ENCODE results near the gene WDCP. TPM values are rescaled to one million over a fixed set of nuclear protein-coding genes. Genes with fewer than 3 reads are reported as not detected.

Gene WDCP
- total and polyA plus RNA-seq, 10 of the 15 experiments (the other 5 are each of a cell fraction or from before 2014, with no cell fraction given) = 5.5 to 21.3 (median 13.2) TPM

GRCh38 chr2:24018241-24018640 is 28.9 kb downstream of the WDCP start (continued):
- no peak for TF ChIP-seq PRDM15 (CRISPR knock-in tag; IDR thresholded peaks at IDR 0.05)
- TF ChIP-seq PML (IDR thresholded peaks at IDR 0.05; ENCODE audit: low read length) = no peak
- TF ChIP-seq SUZ12 (IDR thresholded peaks at IDR 0.05; ENCODE audit: unreplicated experiment) = no peak

GRCh38 chr2:24017711-24018110 is 29.5 kb downstream of the WDCP start:
- H3K27me3 ChIP-seq (replicated peaks in 1 of 2; ENCODE audit: control insufficient read depth in 2 of 2, insufficient read depth in 2 of 2, low read length in 1 of 2) = no peaks in the 10 kb centered on the region; a peak in 1 of 4 replicates
- DNase-seq (ENCODE audit: low read depth, low spot score) (no peak), ATAC-seq (no peak), FAIRE-seq (no peak)
- H3K4me2 ChIP-seq (ENCODE audit: control insufficient read depth, insufficient read depth) = no peak overlapping the region
- no peaks in the 10 kb centered on the region for H3K9me3 ChIP-seq (replicated peaks; ENCODE audit: control insufficient read depth, insufficient read depth, low read length)
- TF ChIP-seq CREM (IDR thresholded peaks at IDR 0.05; ENCODE audit: low read depth) = no peak
- TF ChIP-seq RB1 (IDR thresholded peaks at IDR 0.05; ENCODE audit: borderline replicate concordance) = no peak
- no peak for TF ChIP-seq FOXK2 (IDR thresholded peaks at IDR 0.05)
- no peak for TF ChIP-seq EZH2 (IDR thresholded peaks at IDR 0.05; ENCODE audit: borderline replicate concordance, control insufficient read depth, low read depth, low read length)
- TF ChIP-seq, protein P1, sequence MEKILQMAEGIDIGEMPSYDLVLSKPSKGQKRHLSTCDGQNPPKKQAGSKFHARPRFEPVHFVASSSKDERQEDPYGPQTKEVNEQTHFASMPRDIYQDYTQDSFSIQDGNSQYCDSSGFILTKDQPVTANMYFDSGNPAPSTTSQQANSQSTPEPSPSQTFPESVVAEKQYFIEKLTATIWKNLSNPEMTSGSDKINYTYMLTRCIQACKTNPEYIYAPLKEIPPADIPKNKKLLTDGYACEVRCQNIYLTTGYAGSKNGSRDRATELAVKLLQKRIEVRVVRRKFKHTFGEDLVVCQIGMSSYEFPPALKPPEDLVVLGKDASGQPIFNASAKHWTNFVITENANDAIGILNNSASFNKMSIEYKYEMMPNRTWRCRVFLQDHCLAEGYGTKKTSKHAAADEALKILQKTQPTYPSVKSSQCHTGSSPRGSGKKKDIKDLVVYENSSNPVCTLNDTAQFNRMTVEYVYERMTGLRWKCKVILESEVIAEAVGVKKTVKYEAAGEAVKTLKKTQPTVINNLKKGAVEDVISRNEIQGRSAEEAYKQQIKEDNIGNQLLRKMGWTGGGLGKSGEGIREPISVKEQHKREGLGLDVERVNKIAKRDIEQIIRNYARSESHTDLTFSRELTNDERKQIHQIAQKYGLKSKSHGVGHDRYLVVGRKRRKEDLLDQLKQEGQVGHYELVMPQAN (conservative IDR thresholded peaks at IDR 0.05) = no peak
- TF ChIP-seq BACH1 (IDR thresholded peaks at IDR 0.05; ENCODE audit: borderline replicate concordance) = no peak
- RAD21 ChIA-PET (ENCODE audit: unreplicated experiment) = no interaction called here
- H3K4me3 ChIP-seq = no peak overlapping the region
- in situ Hi-C loops (cut with MboI) (no loop called here), intact Hi-C loops (cut with micrococcal nuclease; ENCODE audit: unreplicated experiment) (no loop called here)
- 60% methylated on average over 8 of the region's 8 CpGs for WGBS (ENCODE audit: insufficient coverage, insufficient replicate concordance, low lambda C conversion rate, missing lambda C conversion rate)
- H3K9ac ChIP-seq (ENCODE audit: control insufficient read depth, insufficient read depth, low read length) = no peak overlapping the region
- H3K79me2 ChIP-seq (ENCODE audit: control insufficient read depth, insufficient read depth, low read length) = no peaks in the 10 kb centered on the region
- no TSS peak for BruUV-seq (replicated peaks)
- H3K4me1 ChIP-seq (ENCODE audit: control insufficient read depth, insufficient read depth, low read length) = no peaks in the 10 kb centered on the region
- no peak overlapping the region for H2AFZ ChIP-seq (ENCODE audit: control insufficient read depth, low read depth, low read length)
- no peaks in the 10 kb centered on the region for H4K20me1 ChIP-seq (ENCODE audit: control insufficient read depth, insufficient read depth)
- CTCF ChIA-PET = no interaction called here
- POLR2A ChIA-PET = no interaction called here
- no peak overlapping the region for H3K27ac ChIP-seq (ENCODE audit: control insufficient read depth, insufficient read depth)
- peaks cover 0 to 4% of the 10 kb centered on the region in 2 experiments; a peak in 2 of 4 replicates for H3K36me3 ChIP-seq (ENCODE audit: control insufficient read depth in 2 of 2, insufficient read depth in 2 of 2, low read length in 1 of 2)
- SMC1A ChIA-PET (ENCODE audit: uncharacterized antibody, unreplicated experiment) = no interaction called here

Measured in GM12878 (cell line).